T1000 (cell line): Measurements from ENCODE around the gene STX8.

Experiments
- DNase-seq: peaks from one replicate; lab custom pipeline; 2025; ENCODE audit warnings: mixed read lengths; lab: John Stamatoyannopoulos, UW

Gene STX8

DNA sequence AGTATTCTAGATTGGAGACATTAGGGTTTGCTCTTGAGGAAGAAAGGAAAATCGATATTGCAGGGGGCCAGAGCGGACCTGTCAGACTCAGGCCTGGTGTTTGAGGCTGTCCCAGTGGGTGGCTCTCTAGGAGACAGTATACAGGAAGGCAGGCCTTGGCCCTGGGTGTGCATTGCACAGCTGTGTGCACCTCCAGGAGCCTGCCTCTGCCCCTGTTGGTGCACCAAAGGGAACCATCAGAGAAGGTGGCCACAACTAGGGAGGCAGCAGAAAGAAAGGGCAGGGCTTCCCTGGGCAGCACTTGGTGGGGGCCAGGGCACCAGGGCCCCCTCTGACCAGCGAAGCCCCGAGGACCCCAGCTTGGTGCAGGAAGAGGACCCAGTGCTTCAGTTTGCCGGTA is 366.3 kb downstream of the STX8 start:
- no peak for DNase-seq

DNA sequence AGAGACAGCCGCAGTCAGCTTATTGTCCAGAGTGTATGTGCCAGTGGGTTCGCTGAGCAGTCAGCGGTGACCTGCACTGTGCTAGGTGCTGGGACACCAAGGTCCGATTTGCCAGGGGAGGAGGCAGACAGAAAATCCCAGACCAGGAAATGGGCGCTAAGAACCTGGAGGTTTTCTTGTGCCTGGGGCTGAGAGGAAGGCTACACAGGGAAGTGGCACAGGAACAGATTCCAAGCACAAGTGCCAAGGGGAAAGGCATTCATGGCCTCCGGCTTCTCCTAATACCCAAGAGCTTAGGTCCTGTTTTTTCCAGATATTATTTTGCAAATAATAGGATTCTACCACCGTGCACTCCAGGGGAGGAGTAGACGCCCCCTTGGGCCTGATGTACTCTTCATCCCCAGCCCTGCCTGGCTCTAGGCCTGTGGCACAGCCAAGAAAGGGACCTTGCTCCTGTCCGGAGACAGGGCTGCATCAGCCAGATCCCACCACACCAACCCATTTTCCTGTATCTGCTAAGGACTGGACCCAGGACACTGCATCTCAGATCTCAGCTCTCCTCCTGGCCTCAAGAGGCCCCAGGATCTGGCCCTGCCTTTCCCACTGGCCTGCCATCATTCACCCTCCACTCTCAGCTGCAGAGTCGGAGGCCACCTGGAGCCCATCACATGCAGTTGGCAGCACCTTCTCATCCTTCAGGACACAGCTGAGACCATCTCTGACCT is 367.1 kb downstream of the STX8 start:
- no peak for DNase-seq

DNA sequence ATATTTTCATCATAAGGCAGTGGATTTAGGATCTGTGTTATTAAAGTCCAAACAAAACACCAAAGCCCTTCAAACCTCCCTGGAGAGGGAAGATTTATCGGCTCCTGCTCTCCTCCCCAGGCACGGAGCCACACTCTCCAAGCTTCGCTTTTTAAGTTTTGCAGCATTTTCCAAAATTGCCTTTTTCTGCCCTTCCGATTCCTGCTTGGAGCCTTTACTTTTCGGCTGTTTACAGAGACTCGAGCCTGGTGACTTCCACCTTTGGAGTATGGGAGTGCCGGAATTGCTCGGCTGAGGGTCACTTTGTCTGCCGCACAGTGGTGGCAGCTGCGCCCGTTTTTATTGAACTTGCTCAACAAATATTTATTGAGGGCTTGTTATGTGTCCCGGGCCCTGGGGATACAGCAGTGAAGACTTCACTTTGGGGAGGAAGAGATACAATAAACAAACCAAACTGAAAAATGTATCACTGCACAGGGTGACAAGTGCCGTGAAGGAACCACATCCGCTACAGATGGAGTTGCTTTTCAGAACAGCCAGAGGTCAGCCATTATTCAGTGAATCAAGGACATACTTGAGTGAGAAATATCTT is 368.8 kb downstream of the STX8 start:
- DNase-seq = no peak

DNA sequence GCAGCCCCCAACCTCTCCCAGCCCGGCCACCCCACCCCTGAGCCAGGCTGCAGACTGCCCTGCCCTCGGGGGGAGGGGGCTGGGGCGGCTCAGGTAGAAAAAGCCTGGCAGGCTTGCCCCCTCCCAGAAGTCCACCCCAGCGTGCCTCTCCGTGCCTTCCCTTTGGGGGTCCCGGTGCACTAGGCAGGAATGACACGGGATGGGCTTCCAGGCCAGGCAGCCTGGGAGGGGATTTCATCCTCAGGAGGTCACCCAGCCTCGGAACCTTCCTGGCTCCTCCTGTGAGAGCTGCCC is 369.3 kb downstream of the STX8 start:
- DNase-seq = no peak

DNA sequence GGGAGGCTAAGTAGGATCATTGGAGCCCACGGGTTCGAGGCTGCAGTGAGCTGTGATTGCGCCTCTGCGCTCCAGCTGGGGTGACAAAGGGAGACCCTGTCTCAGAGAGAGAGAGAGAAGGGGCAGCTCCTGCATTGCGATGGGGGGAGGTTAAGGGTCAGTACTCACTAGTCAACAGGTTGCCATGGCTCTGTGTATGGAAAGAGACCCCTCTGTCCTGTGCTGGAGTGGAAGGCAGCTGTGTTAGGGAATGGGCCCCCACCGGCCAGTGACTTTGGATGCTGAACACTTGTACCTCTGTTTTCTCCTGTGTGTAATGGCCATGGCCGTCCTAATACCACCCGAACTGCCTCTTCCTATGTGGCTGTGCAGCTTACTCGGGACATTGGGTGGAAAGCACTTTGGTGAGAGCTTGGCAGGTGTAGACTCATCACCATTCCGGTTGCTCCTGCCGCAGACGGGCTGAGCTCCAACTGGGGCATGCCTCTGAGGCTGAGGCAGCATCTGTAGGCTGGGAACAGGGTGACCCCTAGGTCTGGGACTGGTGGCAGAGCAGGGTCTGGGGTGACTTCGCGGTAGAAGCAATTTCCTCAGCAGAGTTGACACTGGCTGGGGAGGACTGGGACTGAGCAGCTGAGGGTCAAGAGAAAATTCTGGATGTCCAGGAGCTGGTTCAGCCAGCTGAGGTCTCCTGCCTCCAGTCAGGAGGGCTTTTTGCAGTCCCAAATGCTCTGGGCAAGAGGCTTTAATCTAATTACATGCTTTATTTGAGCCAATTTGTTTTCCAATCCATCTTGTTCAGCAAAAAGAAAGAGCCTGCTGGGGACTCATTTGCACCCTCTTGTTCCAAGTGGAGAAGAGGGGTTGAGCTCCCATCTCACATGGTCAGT is 369.9 kb downstream of the STX8 start:
- DNase-seq = no peak

DNA sequence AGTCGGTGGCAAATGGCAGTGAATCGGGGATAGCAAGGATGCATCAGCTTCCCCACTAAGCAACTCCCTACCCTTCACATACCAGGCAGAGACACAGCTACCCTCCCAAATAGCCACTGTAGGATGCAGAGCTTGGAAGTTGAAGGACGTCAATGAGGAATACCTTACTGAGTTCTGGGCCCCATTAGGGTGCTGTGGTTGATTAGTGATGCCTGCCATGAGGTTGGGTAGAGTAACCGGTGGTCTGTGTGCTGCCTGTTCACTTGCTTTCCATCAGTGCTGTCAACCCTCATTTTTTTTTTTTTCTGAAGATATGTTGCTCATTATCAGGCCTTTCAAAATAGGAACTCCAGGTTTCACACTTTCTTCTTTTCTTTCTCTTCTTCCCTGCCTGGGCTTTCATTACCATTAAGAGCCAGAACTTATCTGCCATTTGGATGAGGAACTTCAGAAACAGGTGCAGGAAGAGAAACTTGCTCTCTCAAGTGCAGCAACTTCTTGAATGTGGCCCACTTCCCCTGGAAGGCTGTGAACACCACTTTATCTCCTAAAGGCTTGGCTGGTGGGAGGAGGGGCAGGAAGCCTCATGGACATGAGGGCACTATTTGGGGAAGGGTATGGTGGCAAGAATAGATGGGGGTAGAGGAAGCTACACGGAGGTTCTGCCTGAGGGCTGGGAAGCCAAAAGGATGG is 370.8 kb downstream of the STX8 start:
- no peak for DNase-seq

DNA sequence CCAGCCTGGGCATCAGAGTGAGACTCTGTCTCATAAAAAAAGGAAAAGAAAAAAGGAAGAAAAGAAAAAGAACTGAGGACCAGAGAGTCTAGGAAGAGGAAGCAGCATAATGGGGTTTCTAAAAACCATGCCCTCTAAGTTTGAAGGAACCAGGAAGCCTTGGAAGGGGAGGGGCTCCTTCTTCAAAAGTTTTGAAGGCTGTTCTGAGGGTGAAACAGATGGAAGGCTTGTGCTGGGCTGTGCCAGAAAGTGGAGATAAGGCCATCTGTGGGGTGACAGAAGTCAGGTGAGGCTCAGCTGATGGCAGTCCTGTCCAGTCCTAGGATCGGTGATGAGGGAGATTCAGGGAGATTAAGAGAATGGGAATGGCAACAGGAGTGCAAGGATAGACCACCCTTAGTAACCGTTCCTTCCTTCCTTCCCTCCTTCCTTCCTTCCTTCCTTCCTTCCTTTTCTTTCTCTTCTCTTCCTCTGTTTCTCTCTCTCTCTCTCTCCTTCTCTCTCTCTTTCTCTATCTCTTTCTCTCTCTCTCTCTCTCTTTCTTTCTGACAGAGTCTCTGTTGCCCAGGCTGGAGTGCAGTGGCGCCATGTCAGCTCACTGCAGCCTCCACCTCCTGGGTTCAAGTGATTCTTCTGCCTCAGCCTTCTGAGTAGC is 371.7 kb downstream of the STX8 start:
- no peak for DNase-seq

DNA sequence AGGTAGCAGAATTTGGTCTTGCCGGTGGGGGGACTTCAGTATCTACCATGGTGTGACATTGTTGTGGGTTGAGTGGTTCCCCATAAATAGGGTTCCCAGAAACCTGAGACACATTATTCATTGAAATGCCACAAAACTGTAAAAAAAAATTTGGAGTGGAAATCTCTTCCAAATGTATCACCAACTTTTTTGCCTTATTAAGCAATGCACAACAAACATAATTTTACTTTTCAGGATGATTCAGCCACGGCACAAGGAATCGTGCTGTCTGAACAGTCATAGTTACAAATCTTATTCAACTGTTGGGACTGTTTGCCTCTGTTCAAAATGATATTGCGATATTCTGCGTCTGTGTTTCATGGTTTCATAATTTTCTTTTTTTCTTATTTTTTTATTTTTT is 373.1 kb downstream of the STX8 start:
- DNase-seq = no peak

DNA sequence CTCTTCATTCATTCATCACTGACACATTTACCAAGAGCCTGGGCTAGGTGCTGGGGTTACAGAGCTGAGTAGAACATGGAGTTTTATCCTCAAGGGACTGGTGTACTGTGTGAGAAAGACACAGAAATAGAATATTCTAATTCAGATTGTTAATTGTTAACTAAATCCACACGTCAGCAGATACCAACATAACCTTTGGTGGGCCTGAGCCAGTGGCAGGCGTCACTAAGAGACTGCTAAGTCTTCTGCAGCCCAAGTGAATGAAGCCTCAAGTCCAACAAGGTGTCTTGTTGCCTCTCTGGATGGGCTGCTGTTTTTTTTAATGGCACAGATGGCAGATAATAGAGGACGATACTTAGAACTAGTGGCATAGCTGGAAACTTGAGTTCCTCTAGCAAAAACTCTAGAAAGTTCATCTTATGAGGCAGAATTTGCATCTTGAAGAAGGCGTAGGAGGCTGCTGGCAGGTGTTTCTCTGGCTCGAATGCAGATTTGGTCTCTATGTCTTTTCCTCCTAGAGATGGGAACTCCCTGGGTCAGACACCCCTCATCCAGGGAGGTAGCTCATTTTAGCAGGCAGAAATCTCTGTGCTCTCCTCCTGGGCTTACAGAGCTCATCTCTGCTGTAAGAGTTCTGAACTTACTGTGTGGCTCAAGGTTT is 374.8 kb downstream of the STX8 start:
- no peak for DNase-seq
